Measurements from ENCODE around the gene CACNA1D.
A peak's percentile ranks its signal among the peaks of the same experiment; 100 is the strongest.

CACNA1D gene

DNA sequence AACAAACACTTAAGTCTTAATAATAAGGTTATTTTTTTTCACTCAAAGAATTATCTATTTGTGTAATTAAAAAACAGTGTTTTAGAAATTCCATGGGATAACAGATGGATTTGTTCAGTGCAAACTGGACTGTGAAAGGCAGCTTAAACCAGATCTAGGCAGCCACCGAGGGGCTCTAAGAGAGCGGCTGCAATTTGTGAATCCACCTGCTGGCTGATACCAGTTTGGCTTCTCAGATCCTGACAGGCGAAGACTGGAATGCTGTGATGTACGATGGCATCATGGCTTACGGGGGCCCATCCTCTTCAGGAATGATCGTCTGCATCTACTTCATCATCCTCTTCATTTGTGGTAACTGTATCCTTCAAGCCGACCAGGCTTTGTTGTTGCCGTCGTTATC, 232.2 kb downstream of the CACNA1D start:
- no peak overlapping the region for H3K4me3 ChIP-seq

DNA sequence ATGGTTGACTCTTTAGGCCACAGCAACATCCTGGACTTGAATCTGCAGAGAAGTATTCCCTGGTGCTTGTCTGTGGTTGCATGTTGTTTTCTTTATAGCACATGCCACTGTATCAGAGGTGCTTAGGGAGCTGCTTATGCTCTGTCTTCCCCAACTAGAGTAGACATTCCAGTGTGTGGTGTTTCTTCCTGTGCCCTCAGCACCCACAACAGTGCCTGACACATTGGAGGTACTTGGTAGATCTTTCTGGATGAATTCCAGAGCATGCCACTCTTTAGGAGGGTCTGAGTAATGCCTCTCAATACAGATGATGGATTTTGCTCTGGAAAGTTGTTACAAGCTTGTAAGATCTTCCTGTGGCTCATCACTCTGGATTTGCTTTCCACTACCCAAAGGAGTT, 234.2 kb downstream of the CACNA1D start:
- H3K27ac ChIP-seq, result no peak overlapping the region

More for the DNA sequence above, 232.2 kb downstream of the CACNA1D start:
- H3K27ac ChIP-seq, result no peak overlapping the region

DNA sequence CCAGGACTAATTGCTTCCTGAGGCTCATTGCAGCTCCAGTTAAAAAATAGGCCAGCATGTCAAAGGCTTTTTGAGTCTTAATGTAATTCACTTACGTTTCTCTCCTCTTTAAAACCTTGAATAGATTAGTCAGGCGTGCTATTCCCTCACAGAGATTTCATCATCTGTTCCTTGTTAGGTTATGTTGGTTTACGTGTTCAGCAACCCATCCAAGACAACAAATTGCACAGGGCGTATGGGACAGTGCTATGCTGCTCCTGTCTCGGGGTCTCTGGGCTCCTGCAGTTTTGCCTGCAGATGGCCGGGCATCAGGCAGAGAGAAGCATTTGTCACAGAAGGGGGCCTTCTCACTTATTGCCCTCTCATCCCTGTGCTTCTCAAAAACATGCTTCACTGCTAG, 234.7 kb downstream of the CACNA1D start:
- no peak overlapping the region for H3K4me3 ChIP-seq
- no peak overlapping the region for H3K27ac ChIP-seq

More for the DNA sequence above, 234.2 kb downstream of the CACNA1D start:
- no peak overlapping the region for H3K4me3 ChIP-seq

DNA sequence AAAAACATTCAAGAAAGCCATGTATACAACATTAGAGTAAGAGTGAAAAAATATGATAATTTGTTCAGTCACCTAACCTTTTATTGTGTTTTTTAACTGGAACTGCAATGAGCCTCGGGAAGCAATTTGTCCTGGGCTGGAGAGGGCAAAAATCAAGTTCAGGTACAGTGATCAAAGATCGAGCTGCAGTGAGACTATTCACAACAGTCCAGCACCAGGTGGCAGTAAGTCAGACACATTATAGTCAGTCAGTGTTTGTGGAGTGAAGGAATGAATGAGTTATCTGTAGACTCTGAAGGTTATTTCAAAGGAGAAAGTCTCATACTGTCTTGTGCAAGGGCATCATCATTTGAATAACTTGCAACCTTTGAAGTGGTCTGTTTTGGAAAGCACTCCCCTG, 235.2 kb downstream of the CACNA1D start:
- Histone ChIP-seq H3K4me3 (no peak overlapping the region), H3K27ac (no peak overlapping the region)

DNA sequence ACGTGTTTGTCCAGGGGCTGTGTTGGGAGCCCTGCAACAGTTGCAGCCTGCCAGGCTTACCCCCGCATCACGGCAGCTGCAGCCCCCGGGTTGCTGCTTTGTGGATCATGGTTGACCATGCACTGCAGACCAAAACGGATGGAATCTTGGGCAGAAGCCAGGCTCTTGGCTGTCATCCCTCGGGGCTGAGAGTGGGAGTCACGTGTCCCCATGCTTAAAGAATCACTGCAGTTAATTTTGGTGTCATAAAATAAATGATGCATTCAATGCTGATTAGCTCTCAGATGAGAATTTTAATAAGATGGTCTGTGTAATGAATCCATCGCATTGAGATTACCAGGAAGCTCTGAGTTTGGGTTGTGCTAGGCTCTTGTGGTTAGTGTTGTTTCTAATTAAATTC, 236.2 kb downstream of the CACNA1D start:
- Histone ChIP-seq H3K27ac (no peak overlapping the region), H3K4me3 (no peak overlapping the region)

DNA sequence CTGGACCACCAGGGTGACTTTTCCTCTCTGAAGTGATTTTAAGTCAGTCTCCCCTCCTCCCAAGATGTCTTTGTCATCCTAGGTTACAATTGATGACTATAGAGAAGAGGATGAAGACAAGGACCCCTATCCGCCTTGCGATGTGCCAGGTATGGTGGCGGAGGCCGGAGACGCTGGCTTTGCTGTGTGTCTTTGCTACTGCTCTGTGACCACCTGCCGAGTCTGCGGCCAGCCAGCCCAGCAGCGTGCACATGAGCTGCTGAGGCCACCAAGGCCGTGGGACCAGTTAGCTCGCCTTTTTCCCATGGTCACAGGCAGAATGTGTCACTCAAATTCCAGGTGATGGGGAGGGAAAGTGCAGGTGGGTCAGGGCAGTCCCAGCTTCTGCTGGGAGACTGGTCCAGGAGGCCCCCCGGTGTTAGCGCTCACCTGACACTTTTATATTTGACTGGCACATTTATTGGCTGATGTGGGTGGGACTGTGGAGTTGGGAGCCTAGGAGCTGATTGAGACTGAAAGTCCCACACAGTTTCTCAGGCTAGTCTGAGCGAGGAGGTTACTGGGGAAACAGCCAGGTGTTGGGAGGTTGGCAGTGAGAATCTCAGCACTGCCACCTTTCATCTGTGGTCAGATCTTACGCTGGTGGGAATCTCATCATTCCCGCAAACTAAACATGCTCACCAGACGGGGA, 237.7 kb downstream of the CACNA1D start:
- no peak overlapping the region for H3K4me3 ChIP-seq
- no peak overlapping the region for H3K27ac ChIP-seq

DNA sequence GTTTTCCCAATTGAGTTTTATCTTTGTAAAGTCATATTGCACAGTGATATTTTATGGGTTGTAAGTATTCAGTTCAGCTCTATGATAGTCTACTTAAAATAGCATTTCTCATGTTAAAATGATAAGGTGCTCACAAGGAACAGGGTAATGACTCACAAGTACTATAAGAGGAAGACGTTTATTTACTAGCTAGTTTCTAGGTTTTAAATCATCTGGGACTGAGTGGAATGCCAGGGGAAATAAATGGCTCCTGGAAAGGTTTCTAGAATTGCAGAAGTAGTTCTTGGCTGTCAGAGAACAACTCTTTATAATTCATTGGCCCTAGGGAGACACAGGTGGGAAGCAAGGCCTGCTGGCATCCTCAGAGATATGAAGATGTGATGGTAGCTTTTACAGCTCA, 239.0 kb downstream of the CACNA1D start:
- H3K4me3 ChIP-seq, result no peak overlapping the region
- no peak overlapping the region for H3K27ac ChIP-seq

DNA sequence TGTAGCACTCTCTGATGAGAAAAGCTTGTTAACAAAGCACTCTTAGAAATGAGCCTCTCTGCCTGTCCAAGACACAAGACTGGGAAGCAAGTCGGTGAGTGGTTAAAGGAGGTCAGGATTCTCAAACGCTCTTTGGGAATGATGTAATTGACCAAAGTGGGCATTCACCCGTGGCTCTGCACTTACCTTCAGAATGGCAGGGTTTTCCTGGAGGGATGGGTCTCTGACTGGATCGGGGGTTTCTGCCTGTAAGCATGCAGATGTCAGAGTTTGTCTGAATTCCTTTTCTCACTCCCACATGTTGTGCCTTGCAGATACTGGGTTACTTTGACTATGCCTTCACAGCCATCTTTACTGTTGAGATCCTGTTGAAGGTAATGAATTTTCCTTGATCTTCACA, 245.6 kb downstream of the CACNA1D start:
- H3K27ac ChIP-seq, result no peak overlapping the region
- H3K4me3 ChIP-seq, result no peak overlapping the region

DNA sequence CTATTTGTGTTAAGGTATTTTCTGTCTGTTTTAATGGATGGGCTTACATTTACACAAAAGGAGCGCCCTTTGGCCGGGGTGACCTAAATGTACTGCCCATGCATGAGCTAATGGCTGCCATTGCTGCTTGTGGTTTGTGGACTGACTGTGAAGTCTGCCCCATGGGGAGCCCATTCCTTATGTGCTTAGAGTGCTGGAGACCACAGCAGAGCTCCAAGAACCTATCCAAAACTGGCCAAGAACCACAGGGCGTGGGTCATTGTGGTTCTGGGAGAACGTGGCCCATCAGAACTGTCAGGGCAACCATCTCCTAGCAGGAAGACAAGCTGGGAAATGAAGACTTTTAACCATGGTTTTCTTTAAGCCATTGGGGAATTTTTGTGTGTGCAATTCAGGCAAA, 246.5 kb downstream of the CACNA1D start:
- no peak overlapping the region for H3K27ac ChIP-seq
- no peak overlapping the region for H3K4me3 ChIP-seq

DNA sequence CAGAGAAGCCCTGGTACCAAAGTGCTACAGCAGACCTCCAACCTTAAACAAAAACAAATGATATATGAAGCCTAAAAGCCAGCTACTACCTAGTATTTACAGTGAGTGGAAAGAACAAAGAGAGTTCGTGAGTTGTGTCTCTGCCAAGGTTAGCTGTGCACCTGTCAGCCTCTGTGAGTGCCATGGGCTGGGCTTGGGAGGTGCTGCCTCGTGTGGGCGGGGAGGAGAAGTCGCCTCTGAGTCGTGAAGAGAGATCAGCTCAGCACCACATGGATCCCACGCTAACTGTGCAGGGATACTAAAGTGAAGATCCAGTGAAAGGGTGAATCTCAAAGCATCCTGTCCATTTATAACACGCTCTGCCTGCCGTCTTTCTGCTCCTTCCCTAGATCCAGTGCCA, 249.9 kb downstream of the CACNA1D start:
- Histone ChIP-seq H3K27ac (no peak overlapping the region), H3K4me3 (no peak overlapping the region)

DNA sequence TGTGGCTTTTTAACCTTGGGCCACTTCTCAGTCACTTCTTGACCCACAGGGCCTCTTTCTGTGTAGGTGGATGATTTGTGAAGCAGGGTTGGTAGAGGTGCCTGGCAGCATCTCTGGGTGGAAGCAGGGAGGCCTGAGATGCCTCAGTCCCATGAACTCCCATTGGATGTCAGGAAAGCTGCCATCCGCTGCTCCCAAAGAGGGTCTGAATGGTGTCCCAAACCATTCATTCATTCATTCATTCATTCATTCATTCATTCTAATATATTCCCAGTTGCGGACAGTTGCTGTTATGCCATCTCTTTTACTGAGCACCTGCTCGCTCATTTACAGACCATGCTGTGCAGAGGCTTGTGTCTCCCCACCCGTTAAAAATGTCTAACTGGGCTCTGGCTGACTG, 253.1 kb downstream of the CACNA1D start:
- peak overlapping the region in 1 of 21 experiments; percentile 46 for H3K27ac ChIP-seq
- H3K4me3 ChIP-seq, result no peak overlapping the region

DNA sequence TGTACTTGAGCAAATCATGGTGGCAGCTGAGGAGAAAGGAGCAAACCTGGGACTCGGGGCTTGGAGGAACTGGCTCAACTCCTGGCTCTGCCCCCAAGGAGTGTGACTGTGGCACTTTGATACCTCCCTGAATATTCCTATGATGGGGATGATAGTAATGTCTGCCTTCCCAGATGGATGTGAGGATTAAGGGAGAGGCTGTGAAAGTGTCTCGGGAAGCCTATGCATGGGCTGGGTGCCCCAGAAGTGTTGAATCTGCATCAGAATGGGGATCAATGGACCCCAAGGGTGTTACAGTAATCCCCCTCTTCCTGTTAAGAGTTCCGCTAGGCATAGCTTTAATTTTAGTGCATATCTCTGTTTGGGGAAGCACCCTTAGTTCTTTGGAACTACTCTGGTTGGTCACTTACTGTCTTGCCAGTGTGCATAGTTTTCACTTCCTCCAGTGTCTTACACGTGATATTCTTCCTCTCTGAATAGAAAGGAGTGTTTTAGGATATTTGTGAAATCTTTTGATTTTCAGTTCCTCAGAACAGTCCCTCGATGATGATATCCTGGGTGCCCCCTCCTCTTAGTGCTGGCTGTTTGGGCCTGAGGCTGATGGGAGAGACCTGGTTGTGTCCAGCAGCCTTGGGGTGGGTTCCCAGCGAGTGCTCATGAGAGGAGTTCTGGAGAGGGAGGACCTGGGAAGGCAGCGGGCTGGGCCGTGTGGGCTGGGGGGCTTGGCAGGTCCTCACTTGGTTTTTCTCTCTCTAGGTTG, 254.3 kb downstream of the CACNA1D start:
- Histone ChIP-seq H3K27ac (peak overlapping the region in 9 of 21 experiments; percentile 9 to 57 (median 46)), H3K4me3 (no peak overlapping the region)

DNA sequence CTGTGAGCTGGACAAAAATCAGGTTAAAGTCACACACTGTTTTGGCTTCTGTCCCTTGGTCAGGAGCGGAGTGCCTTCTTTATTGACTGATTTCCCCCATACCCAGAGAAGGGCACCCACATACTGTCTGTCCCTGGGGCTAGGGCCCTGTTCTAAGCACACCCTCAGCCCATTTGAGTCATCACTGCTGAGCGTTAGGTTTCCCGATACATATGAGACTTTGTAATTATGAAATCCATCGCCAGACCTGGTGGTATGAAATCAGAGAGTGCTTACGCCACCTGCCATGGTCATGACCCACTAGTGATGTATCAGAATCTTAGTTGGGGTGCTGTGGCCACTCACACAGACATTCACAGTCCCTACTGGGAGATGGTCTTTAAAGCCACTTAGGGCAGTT, 255.0 kb downstream of the CACNA1D start:
- no peak overlapping the region for H3K4me3 ChIP-seq
- H3K27ac ChIP-seq, result peak overlapping the region in 7 of 21 experiments; percentile 9 to 57 (median 53)

DNA sequence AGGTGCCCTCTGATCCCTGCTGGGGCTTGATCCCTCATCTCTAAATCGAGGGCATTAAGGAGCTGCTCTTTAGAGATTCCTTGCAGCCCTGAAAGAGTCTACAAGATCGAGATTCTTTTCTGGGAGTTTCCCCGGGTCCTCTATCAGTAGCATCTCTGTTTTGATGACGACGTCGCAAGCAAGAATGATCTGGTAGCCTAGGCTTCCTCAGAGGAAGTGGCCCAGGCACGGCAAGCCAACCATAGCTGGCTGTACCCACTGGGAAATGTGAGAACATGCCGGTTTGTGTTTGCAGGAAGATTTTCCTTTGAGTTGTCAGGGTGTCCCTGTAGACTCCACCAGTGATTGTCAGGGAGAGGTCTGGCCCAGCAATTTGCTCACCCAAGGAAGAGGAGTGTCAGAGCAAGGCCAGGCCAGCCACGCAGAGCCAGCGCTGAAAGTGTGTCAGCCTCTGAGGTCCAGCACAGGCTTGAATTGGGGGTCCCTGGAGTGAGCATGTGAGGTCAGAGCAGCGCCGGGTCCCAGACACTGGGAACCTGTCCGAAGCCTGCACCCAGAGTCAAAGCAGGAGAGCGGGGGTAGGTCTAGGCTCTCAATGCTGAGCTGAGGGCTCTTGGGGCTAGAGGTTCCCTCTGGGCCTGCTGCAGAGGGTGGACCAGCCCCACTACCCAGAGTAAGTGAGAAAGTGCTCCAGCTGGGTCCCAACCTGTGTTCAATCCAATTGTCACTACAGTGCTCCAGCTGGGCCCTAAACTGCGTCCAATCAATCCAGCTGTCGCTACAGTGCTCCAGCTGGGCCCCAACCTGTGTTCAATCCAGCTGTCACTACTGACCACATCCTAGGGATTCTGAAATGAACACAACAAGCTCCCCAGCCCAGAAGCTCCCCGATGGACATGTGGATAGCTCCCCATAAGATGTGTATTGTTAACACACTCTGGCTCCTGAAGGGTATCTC, 256.1 kb downstream of the CACNA1D start:
- no peak overlapping the region for H3K4me3 ChIP-seq
- peak overlapping the region in 6 of 21 experiments; percentile 3 to 30 (median 24) for H3K27ac ChIP-seq

DNA sequence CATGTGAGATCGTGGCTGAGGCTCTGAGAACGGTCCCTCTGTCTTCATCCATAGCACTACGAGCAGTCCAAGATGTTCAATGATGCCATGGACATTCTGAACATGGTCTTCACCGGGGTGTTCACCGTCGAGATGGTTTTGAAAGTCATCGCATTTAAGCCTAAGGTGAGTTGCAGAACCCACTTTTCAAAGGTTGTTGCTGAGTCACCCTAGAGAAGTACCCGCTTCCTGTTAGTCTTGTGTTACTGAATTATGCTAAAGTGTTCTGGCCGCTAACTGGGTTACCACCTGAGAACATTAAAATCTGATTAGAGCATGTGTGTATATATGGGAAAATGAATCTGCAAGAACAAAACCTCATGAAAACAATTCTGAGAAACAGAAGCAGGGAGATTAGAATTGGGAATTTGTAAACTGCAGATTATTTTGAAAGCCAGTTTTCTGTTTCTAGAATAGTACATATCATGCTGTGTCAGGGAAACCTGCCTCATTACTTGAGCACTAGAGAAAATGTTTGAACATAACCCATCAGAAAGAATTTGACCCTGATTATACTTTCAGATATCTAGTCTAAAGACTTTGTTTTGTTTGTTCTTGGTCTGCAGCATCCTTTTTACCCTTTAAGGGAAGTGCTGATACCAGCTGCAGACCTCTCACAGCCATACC, 259.2 kb downstream of the CACNA1D start:
- H3K4me3 ChIP-seq, result no peak overlapping the region
- peak overlapping the region in 4 of 21 experiments; percentile 2 to 55 (median 34) for H3K27ac ChIP-seq

DNA sequence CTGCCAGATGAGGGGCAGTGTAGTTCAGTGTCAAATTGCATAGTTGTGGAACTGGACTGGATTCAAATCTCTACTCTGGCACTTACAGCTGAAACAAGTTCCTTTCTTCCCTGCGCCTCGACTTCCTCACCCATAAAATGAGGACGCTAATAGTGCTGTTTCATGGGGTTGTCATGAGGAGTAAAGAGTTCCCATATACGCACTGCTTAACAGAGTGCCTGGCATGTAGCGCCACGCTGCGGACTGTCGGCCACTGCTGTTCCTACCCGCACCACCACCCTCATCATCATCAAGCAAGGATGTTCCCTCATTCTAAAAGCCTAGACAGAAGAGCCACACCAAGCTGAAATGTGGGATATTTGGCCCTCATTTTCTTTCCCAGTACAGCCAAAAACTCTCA, 259.9 kb downstream of the CACNA1D start:
- Histone ChIP-seq H3K27ac (peak overlapping the region in 4 of 21 experiments; percentile 2 to 55 (median 34)), H3K4me3 (no peak overlapping the region)

DNA sequence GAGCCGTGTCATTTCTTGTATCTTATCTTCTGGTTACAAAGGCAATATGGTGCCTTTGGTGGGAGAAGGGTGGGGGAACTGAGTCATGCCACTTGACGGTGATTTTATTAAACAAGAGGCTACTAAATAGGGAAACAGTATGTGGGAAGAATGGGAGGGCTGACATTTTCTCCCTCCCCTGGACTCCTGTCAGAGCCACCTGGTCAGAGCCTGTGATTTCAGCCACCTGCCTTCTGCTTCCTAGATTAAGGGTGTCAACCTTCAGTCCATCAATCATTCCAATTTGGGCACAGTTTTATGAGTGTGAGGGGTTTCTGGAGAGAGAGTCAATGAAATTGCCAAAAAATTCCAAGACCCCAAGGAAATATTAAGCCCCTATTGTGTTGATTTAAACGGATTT, 264.4 kb downstream of the CACNA1D start:
- no peak overlapping the region for H3K4me3 ChIP-seq
- H3K27ac ChIP-seq, result no peak overlapping the region

DNA sequence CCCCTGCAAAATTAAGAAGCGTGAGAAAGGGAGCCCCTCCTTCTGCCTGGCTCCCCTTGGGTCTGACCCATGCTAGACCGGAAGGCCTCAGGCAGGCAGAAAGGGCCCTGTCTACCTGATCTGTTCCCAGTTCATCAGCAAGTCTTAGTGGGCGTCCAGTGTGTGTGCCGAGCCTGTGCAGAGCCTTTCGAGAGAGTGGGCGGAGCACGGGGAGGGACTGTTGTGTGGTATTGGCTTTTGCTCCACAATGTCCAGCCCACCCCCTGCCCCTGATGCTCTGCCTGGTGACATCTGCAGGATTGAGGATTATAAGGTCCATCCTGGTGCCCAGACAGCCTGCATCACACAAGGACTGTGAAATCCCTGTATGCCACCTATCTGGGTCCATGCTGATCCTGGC, 268.9 kb downstream of the CACNA1D start:
- Histone ChIP-seq H3K4me3 (no peak overlapping the region), H3K27ac (no peak overlapping the region)

DNA sequence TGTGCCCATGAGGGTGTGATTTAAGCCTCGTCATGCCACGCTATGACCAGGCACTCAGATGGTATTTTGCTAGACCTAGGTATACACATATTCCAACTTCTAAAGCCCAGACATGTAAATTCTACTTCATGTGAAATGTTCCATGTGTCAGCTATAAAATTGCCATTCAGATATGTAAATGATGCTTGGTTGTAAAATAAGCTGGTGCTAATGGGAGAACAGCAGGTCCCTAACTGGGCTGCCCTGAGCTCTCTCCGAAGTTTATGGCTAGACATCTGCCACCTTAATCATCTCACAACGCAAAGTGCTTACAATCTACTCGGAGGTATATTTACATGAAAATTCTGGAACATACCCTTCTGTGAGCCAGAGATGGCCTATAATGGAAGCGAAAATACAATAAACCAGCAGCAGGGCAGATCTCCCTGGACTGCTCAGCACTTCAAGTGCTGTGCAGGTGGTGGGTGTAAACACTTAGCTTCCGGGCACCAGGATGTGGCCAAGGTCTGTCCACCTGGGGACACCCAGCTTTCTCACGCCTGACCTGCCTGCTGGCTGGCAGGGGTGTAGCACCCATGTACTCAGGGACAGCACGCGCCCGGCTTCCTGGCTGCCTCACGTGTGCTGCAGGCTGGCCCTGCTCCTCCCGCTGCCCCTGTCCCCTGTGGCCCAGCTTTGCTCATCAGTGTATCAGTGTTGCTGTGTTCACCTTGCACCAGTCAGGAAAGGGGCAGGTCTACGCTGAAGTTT, 269.8 kb downstream of the CACNA1D start:
- no peak overlapping the region for H3K4me3 ChIP-seq
- no peak overlapping the region for H3K27ac ChIP-seq

All from skin epidermis (tissue), 12 donors.